ENCODE measurements around the gene NEK3. TPM values are rescaled to one million over a fixed set of nuclear protein-coding genes. Genes with fewer than 3 reads are reported as not detected.
"Not testable (repeated sequence)": the region's sequence is repeated elsewhere in the genome, so short reads cannot be mapped to it uniquely, and the experiment has no call there.

NEK3 gene
- total RNA-seq, 2 donors from 2014 or later: 10.4 to 16.4 TPM

DNA sequence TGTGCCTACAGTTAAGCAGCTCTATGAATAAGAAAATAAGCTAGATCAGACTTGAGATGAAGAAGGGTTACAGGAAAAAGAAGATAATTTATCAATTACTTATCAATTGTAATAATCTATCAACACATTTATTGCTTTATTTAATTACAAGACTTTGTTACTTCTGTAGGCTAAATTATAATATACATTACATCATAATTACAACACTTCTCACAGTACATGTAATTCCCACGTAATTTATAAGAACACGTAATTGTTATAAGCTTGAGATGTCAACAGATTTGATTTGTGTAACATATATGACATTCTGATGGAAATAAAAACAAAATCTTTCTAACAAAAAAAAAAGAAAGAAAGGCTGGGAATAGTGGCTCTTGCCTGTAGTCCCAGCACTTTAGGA lies 67.3 kb downstream of the NEK3 start:
- no peak for DNase-seq (ENCODE audit: low spot score)
- ATAC-seq (ENCODE audit: insufficient number of reproducible peaks, low FRiP score, low read depth): no peak
- no peaks in the 10 kb centered on the region for H3K9me3 ChIP-seq
- H3K4me3 ChIP-seq: no peak overlapping the region
- TF ChIP-seq, protein P1, sequence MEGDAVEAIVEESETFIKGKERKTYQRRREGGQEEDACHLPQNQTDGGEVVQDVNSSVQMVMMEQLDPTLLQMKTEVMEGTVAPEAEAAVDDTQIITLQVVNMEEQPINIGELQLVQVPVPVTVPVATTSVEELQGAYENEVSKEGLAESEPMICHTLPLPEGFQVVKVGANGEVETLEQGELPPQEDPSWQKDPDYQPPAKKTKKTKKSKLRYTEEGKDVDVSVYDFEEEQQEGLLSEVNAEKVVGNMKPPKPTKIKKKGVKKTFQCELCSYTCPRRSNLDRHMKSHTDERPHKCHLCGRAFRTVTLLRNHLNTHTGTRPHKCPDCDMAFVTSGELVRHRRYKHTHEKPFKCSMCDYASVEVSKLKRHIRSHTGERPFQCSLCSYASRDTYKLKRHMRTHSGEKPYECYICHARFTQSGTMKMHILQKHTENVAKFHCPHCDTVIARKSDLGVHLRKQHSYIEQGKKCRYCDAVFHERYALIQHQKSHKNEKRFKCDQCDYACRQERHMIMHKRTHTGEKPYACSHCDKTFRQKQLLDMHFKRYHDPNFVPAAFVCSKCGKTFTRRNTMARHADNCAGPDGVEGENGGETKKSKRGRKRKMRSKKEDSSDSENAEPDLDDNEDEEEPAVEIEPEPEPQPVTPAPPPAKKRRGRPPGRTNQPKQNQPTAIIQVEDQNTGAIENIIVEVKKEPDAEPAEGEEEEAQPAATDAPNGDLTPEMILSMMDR (IDR thresholded peaks at IDR 0.05): no peak
- H3K27ac ChIP-seq: no peak overlapping the region
- no peaks in the 10 kb centered on the region for H3K27me3 ChIP-seq (replicated peaks; ENCODE audit: insufficient read depth)
- no peaks in the 10 kb centered on the region for H3K36me3 ChIP-seq
- no peaks in the 10 kb centered on the region for H3K4me1 ChIP-seq (ENCODE audit: control insufficient read depth in 1 of 2, low read depth in 2 of 2)

DNA sequence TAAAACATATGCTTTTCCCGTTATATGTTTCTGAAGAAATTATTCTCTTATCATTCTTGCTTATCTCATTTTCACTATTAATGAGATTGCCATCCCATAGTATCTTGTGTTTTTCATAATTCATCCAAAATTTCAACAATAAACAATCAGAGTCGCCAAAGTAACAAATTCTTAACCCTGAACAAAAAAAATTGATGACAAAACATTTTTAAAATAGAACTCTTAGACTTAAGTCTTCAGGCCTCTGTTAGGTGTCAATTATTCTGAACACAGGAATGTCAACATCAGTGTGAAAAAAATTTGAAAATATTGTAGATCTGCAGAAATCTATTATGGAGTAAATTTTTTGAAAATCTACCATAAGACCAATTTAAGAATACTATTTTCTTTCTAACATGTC lies 67.9 kb downstream of the NEK3 start:
- H3K9me3 ChIP-seq: no peaks in the 10 kb centered on the region
- H3K27ac ChIP-seq: no peak overlapping the region
- no peaks in the 10 kb centered on the region for H3K4me1 ChIP-seq (ENCODE audit: control insufficient read depth in 1 of 2, low read depth in 2 of 2)
- H3K27me3 ChIP-seq (replicated peaks; ENCODE audit: insufficient read depth): no peaks in the 10 kb centered on the region
- DNase-seq (ENCODE audit: low spot score) (no peak), ATAC-seq (ENCODE audit: insufficient number of reproducible peaks, low FRiP score, low read depth) (no peak)
- H3K4me3 ChIP-seq: no peak overlapping the region
- TF ChIP-seq, protein P1 (IDR thresholded peaks at IDR 0.05): no peak
- no peaks in the 10 kb centered on the region for H3K36me3 ChIP-seq

DNA sequence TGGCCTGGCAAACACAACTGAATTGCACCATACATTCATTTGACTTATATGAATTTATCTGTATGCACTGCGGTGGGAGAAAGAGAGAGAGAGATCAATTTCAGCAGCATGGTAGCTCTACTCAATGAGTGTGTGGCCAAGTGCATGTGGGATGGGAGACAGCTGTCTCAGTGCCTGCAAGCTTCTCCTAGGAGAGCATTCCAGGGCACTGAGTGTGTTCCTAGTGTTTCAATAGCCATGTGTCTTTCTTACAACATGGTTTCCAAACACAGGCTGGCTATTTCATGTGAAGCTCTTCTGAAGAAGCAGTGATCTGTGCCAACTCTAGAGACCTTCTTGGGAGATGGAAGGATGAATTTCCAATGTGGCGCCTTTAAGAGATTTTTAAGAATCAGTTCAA lies 74.0 kb downstream of the NEK3 start:
- no peaks in the 10 kb centered on the region for H3K9me3 ChIP-seq
- H3K36me3 ChIP-seq: no peaks in the 10 kb centered on the region
- H3K4me3 ChIP-seq: no peak overlapping the region
- ATAC-seq (ENCODE audit: insufficient number of reproducible peaks, low FRiP score, low read depth): no peak
- H3K27me3 ChIP-seq (replicated peaks; ENCODE audit: insufficient read depth): no peaks in the 10 kb centered on the region
- no peaks in the 10 kb centered on the region for H3K4me1 ChIP-seq (ENCODE audit: control insufficient read depth in 1 of 2, low read depth in 2 of 2)
- no peak for DNase-seq (ENCODE audit: low spot score)
- TF ChIP-seq, protein P1 (IDR thresholded peaks at IDR 0.05): no peak
- no peak overlapping the region for H3K27ac ChIP-seq

DNA sequence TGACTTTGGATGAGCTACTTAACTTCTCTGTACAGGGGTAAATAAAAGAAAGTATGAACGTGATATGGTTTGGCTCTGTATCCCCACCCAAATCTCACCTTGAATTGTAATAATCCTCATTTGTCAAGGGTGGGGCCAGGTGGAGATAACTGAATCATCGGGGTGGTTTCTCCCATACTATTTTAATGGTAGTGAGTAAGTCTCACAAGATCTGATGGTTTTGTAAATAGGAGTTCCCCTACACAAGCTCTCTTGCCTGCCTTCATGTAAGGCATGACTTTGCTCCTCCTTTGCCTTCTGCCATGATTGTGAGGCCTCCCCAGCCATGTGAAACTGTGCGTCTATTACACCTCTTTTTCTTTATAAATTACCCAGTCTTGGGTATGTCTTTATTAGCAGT lies 74.4 kb downstream of the NEK3 start:
- H3K27me3 ChIP-seq (replicated peaks; ENCODE audit: insufficient read depth); H3K4me1 ChIP-seq (ENCODE audit: control insufficient read depth in 1 of 2, low read depth in 2 of 2); H3K27ac ChIP-seq; H3K4me3 ChIP-seq; ATAC-seq (ENCODE audit: insufficient number of reproducible peaks, low FRiP score, low read depth); DNase-seq (ENCODE audit: low spot score); H3K36me3 ChIP-seq; H3K9me3 ChIP-seq: not testable (repeated sequence)

Other genes starting within 250 kb of the NEK3 start
- gene ATP7B, start 148.1 kb downstream of the NEK3 start, total RNA-seq: 1 to 10 TPM; 6.8 to 7.1 TPM
- gene ALG11, start 147.2 kb downstream of the NEK3 start, total RNA-seq: 10 to 100 TPM; 20.7 to 30.3 TPM
- gene UTP14C, start 134.9 kb downstream of the NEK3 start, total RNA-seq: 10 to 100 TPM; 13.9 to 26.0 TPM
- under 1 TPM; 0.27 to 0.28 TPM for gene NEK5, start 30.5 kb downstream of the NEK3 start, total RNA-seq
- 1 to 10 TPM; 2.7 to 4.1 TPM for gene THSD1, start 246.6 kb upstream of the NEK3 start, total RNA-seq

Data from thoracic aorta (tissue), 2 donors.